DND-41 (cell line): ENCODE data around the gene PTBP1.
"Not testable (repeated sequence)": the region's sequence is repeated elsewhere in the genome, so short reads cannot be mapped to it uniquely, and the experiment has no call there.

Experiments used
- ATAC-seq: fragments of 200-7000 bp; cut with Tn5 transposase; 3 replicates; pipeline ENCODE4 v1.9.1; 2021; ENCODE audit warnings: low read depth; ENCODE audit not compliant: insufficient read depth
- DNase-seq: peaks from one replicate; pipeline ENCODE4 v3.0.0-alpha.2; 2020
- H2AFZ ChIP-seq: 2 replicates; pipeline ENCODE4 v1.6.0; 2012; ENCODE audit warnings: low read depth, low read length
- H3K27ac ChIP-seq: 2 replicates; pipeline ENCODE4 v1.5.1; 2012; ENCODE audit warnings: low read length, inconsistent platforms
- H3K27me3 ChIP-seq: fragments of 200-600 bp; sonication (generic); 2 replicates; pipeline ENCODE4 v1.6.0; 2012; ENCODE audit warnings: low read length, mild to moderate bottlenecking, inconsistent platforms; ENCODE audit not compliant: insufficient read depth, poor library complexity
- H3K36me3 ChIP-seq: 2 replicates; pipeline ENCODE4 v1.5.1; 2012; ENCODE audit warnings: low read length, inconsistent platforms; ENCODE audit not compliant: insufficient read depth
- H3K4me1 ChIP-seq: 2 replicates; pipeline ENCODE4 v1.5.1; 2012; ENCODE audit warnings: mild to moderate bottlenecking, low read length; ENCODE audit not compliant: insufficient read depth
- H3K4me2 ChIP-seq: 2 replicates; pipeline ENCODE4 v1.6.0; 2012; ENCODE audit warnings: mild to moderate bottlenecking, moderate library complexity, low read length, inconsistent platforms; ENCODE audit not compliant: insufficient read depth
- H3K4me3 ChIP-seq, 2 experiments: fragments of 200-600 bp in 1 of 2; shearing (Covaris generic) in 1 of 2; 2 replicates each; pipeline ENCODE4 v1.5.1; 2012 to 2016; ENCODE audit warnings: inconsistent platforms in 2 of 2, low read length in 2 of 2, mild to moderate bottlenecking in 2 of 2, low read depth in 1 of 2, moderate library complexity in 1 of 2
- H3K79me2 ChIP-seq: 2 replicates; pipeline ENCODE4 v1.6.0; 2012; ENCODE audit warnings: low read length, inconsistent platforms; ENCODE audit not compliant: insufficient read depth
- H3K9ac ChIP-seq: 2 replicates; pipeline ENCODE4 v1.6.0; 2012; ENCODE audit warnings: low read depth, mild to moderate bottlenecking, inconsistent platforms, low read length, moderate library complexity
- H3K9me3 ChIP-seq: 2 replicates; pipeline ENCODE4 v1.5.1; 2012; ENCODE audit warnings: low read length, moderate library complexity, mild to moderate bottlenecking, inconsistent platforms; ENCODE audit not compliant: insufficient read depth, severe bottlenecking
- H4K20me1 ChIP-seq: 2 replicates; pipeline ENCODE4 v1.6.0; 2012; ENCODE audit warnings: low read length; ENCODE audit not compliant: insufficient read depth
- CTCF ChIP-seq: IDR thresholded peaks from 2 replicates; pipeline ENCODE4 v1.5.1; 2012; ENCODE audit warnings: borderline replicate concordance, low read length, moderate library complexity, mild to moderate bottlenecking; ENCODE audit not compliant: poor library complexity, severe bottlenecking; ENCODE audit errors: extremely low read depth
- EZH2 ChIP-seq: IDR thresholded peaks from 3 replicates; pipeline ENCODE4 v1.6.1; 2012; ENCODE audit warnings: borderline replicate concordance, low read depth, mild to moderate bottlenecking, moderate library complexity, low read length, inconsistent platforms; ENCODE audit not compliant: severe bottlenecking

PTBP1 gene

GRCh38 chr19:815775-816499, 18.7 kb downstream of the PTBP1 start:
- H3K79me2 ChIP-seq, result no peaks in the 10 kb centered on the region

GRCh38 chr19:816500-816857, 19.2 kb downstream of the PTBP1 start:
- no peak overlapping the region for H3K4me2 ChIP-seq
- H3K79me2 ChIP-seq, result no peaks in the 10 kb centered on the region
- H3K9me3 ChIP-seq, result no peaks in the 10 kb centered on the region
- H3K36me3 ChIP-seq, result peaks cover 21% of the 10 kb centered on the region
- no peak for ATAC-seq
- H3K4me3 ChIP-seq, result no peak overlapping the region
- no peak overlapping the region for H3K9ac ChIP-seq
- no peak overlapping the region for H3K27ac ChIP-seq
- peaks cover 24% of the 10 kb centered on the region for H4K20me1 ChIP-seq
- no peaks in the 10 kb centered on the region for H3K4me1 ChIP-seq
- no peak for DNase-seq
- no peak for TF ChIP-seq CTCF
- no peak for TF ChIP-seq EZH2
- H3K27me3 ChIP-seq, result no peaks in the 10 kb centered on the region
- no peak overlapping the region for H2AFZ ChIP-seq

More at GRCh38 chr19:815775-816499, 18.7 kb downstream of the PTBP1 start:
- Histone ChIP-seq H3K36me3 (peaks cover 26% of the 10 kb centered on the region), H3K27me3 (no peaks in the 10 kb centered on the region), H4K20me1 (peaks cover 28% of the 10 kb centered on the region), H3K4me1 (no peaks in the 10 kb centered on the region), H3K9ac (no peak overlapping the region), H2AFZ (no peak overlapping the region), H3K9me3 (no peaks in the 10 kb centered on the region), H3K27ac (no peak overlapping the region), H3K4me2 (no peak overlapping the region), H3K4me3 (no peak overlapping the region)
- ATAC-seq (no peak), DNase-seq (no peak)
- TF ChIP-seq EZH2 (no peak), CTCF (no peak)

- not testable (repeated sequence) for H3K4me3 ChIP-seq, H3K27ac ChIP-seq, H3K79me2 ChIP-seq, DNase-seq, H3K27me3 ChIP-seq, H3K36me3 ChIP-seq, ATAC-seq, H4K20me1 ChIP-seq, H3K9me3 ChIP-seq, H3K4me1 ChIP-seq, H2AFZ ChIP-seq, H3K9ac ChIP-seq, H3K4me2 ChIP-seq
Observed at GRCh38 chr19:820212-820611, 23.0 kb downstream of the PTBP1 start.

- H3K9me3 ChIP-seq, result no peaks in the 10 kb centered on the region
- ATAC-seq, result no peak
- no peak overlapping the region for H3K4me2 ChIP-seq
- no peak overlapping the region for H3K4me3 ChIP-seq
- no peaks in the 10 kb centered on the region for H4K20me1 ChIP-seq
- H2AFZ ChIP-seq, result no peak overlapping the region
- H3K36me3 ChIP-seq, result no peaks in the 10 kb centered on the region
- H3K9ac ChIP-seq, result no peak overlapping the region
- H3K27ac ChIP-seq, result no peak overlapping the region
- no peaks in the 10 kb centered on the region for H3K79me2 ChIP-seq
- no peak for TF ChIP-seq EZH2
- TF ChIP-seq CTCF, result no peak
- no peaks in the 10 kb centered on the region for H3K4me1 ChIP-seq
- no peaks in the 10 kb centered on the region for H3K27me3 ChIP-seq
- no peak for DNase-seq
Observed at GRCh38 chr19:821231-821824, 24.1 kb downstream of the PTBP1 start.
